ENCODE measurements around the gene ST8SIA2. TPM values are rescaled to one million over a fixed set of nuclear protein-coding genes. Genes with fewer than 3 reads are reported as not detected.

Gene ST8SIA2
- total and polyA plus RNA-seq, 10 of the 15 experiments (the other 5 are each of a cell fraction or from before 2014, with no cell fraction given) = not detected

- no peak overlapping the region for H3K27ac ChIP-seq (ENCODE audit: control insufficient read depth, insufficient read depth)
- H3K79me2 ChIP-seq (ENCODE audit: control insufficient read depth, insufficient read depth, low read length) = no peaks in the 10 kb centered on the region
- ChIA-PET RAD21 (ENCODE audit: unreplicated experiment) (interaction anchor here (0.7 kb wide), 1 partner anchor 316 kb away, joined by 3 read pairs; no protein-coding TSS in a partner anchor), SMC1A (ENCODE audit: uncharacterized antibody, unreplicated experiment) (no interaction called here), POLR2A (no interaction called here), CTCF (interaction anchor here (0.7 to 2.7 kb wide), 8 partner anchors 14 to 381 kb away, joined by 3 to 22 read pairs (median 3); no protein-coding TSS in a partner anchor)
- 14% methylated on average over 2 of the region's 2 CpGs for WGBS (ENCODE audit: insufficient coverage, insufficient replicate concordance, low lambda C conversion rate, missing lambda C conversion rate)
- no peaks in the 10 kb centered on the region for H3K36me3 ChIP-seq (ENCODE audit: control insufficient read depth in 2 of 2, insufficient read depth in 2 of 2, low read length in 1 of 2)
- no peak overlapping the region for H2AFZ ChIP-seq (ENCODE audit: control insufficient read depth, low read depth, low read length)
- intact Hi-C loops (cut with micrococcal nuclease; ENCODE audit: unreplicated experiment) = no loop called here
- H3K9ac ChIP-seq (ENCODE audit: control insufficient read depth, insufficient read depth, low read length) = no peak overlapping the region
- H3K9me3 ChIP-seq (replicated peaks; ENCODE audit: control insufficient read depth, insufficient read depth, low read length) = no peaks in the 10 kb centered on the region
- no peak overlapping the region for H3K4me3 ChIP-seq
- peaks cover 0 to 4% of the 10 kb centered on the region in 2 experiments; a peak in 2 of 4 replicates for H3K27me3 ChIP-seq (replicated peaks in 1 of 2; ENCODE audit: control insufficient read depth in 2 of 2, insufficient read depth in 2 of 2, low read length in 1 of 2)
- BruUV-seq (replicated peaks) = no TSS peak
- TF ChIP-seq ELK1 (IDR thresholded peaks at IDR 0.05; ENCODE audit: low read depth, low read length) (no peak), EGR1 (IDR thresholded peaks at IDR 0.05; ENCODE audit: borderline replicate concordance in 1 of 2, low read depth in 2 of 2, low read length in 2 of 2) (no peak), ZZZ3 (IDR thresholded peaks at IDR 0.05; ENCODE audit: control insufficient read depth, insufficient read length, low read depth) (no peak), SREBF1 (IDR thresholded peaks at IDR 0.05; ENCODE audit: low read length) (no peak), SP1 (IDR thresholded peaks at IDR 0.05; ENCODE audit: low read depth, low read length) (no peak), E2F8 (IDR thresholded peaks at IDR 0.05; ENCODE audit: low read depth, partially characterized antibody) (no peak), ZBTB40 (IDR thresholded peaks at IDR 0.05; ENCODE audit: borderline replicate concordance) (no peak), CBFB (IDR thresholded peaks at IDR 0.05; ENCODE audit: low read depth) (no peak), RAD21 (IDR thresholded peaks at IDR 0.05; ENCODE audit: insufficient read depth, low read depth, low read length) (no peak), IKZF2 (IDR thresholded peaks at IDR 0.05) (no peak), NR2C1 (IDR thresholded peaks at IDR 0.05) (no peak), RELB (IDR thresholded peaks at IDR 0.05; ENCODE audit: low read depth) (no peak), MEF2A (IDR thresholded peaks at IDR 0.05; ENCODE audit: insufficient read depth, low read depth, low read length) (no peak), CEBPB (IDR thresholded peaks at IDR 0.05; ENCODE audit: borderline replicate concordance in 1 of 2, low read depth in 2 of 2, low read length in 2 of 2) (no peak), BCL11A (IDR thresholded peaks at IDR 0.05; ENCODE audit: low read depth, low read length) (no peak)
- no peaks in the 10 kb centered on the region for H3K4me1 ChIP-seq (ENCODE audit: control insufficient read depth, insufficient read depth, low read length)
- in situ Hi-C loops (cut with MboI) = no loop called here
- ATAC-seq (no peak), DNase-seq (ENCODE audit: low read depth, low spot score) (no peak), FAIRE-seq (no peak)
- H4K20me1 ChIP-seq (ENCODE audit: control insufficient read depth, insufficient read depth) = no peaks in the 10 kb centered on the region
- no peak overlapping the region for H3K4me2 ChIP-seq (ENCODE audit: control insufficient read depth, insufficient read depth)
These were observed 9.3 kb upstream of the ST8SIA2 start for GRCh38 chr15:92384381-92384780.
